Measurements from ENCODE around the gene MAGED4B.
"Not testable (repeated sequence)": the region's sequence is repeated elsewhere in the genome, so short reads cannot be mapped to it uniquely, and the experiment has no call there.

MAGED4B gene

DNA sequence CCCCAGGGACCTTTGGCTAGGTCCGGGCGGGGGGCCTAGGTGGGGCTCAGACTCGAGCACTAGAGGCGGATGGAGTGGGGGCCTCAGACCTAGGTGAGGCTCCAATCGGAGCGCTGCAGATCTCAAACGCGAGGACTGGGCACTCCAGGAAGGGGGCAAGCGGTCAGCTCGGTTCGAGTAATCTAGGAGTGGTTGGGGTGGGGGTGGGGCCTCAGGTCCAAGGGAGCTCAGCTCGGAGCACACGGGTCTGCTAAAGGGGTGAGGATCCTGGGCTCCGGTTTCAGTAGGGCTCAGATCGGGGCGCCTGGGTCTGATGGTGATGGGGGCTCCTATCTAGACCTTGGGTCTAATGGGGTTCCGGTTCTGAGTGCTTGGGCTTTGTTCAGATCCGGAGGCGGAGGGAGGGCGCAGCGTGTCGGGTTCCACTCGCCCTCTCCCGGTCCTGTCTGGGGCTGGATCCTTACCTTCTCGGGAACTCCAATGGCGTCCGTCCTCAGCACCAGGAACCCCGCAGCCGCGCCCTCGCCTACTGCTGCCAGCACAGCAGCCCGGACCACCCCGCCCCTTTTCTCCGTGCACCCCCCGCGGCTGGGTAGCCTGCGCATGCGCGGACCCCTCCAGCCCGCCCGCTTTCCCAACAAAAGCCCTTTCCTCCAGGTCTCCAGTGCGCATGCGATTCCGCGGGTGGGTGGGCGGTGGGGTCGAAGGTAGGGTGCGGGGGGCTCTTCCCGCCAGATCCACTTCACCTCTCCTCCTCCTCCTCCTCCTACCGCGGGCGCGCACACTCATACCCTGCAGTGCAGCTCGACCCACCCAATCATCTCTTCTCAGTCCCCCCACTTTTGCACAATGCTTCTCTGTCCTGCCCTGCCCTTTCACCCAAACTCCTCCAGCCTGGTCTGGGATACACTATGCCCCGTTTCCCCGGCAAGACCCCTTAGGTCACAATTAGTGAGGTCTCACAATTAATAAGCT, at the start of gene MAGED4B:
Gene MAGED4B, minus strand, starts transcription at position 518 of the 975 bp plus-strand sequence. CDS start 1,011 bp downstream, outside the sequence.
- DNase-seq (ENCODE audit: low spot score): not testable (repeated sequence)

DNA sequence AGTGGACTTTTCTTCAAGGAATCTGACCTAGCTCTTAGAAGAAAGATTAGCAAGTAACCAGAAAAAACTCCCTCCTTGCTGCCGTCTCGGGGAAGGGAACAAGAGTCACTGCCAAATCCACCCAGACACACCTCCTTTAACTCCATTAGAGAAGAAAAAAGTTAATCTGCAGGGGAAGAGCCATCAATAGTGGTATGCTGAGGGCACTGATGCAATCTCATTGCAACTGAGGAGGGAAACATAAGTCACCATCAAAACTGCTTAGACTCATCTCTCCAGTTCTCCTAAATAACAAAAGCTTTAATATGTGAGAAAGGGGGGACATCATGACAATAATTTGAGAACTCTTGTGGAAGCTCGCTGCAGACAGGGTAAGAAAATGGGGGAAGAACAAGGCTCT, 49.3 kb upstream of the MAGED4B start:
- DNase-seq (ENCODE audit: low spot score): no peak

DNA sequence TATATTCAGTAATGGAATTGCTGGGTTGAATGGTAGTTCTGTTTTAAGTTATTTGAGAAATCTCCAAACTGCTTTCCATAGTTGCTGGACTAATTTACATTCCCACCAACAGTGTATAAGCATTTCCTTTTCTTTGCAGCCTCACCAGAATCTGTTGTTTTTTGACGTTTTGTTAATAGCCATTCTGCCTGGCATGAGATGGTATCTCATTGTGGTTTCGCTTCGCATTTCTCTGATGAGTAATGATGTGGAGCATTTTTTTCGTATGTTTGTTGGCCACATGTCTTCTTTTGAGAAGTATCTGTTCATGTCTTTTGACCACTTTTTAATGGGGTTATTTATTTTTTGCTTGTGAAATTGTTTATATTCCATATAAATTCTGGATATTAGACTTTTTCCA, 13.6 kb upstream of the MAGED4B start:
- DNase-seq (ENCODE audit: low spot score): no peak

- DNase-seq (ENCODE audit: low spot score): no peak
Observed at GRCh38 chrX:52078131-52078530, 9.1 kb upstream of the MAGED4B start.

GRCh38 chrX:52042288-52042687, 26.7 kb downstream of the MAGED4B start:
- not testable (repeated sequence) for DNase-seq (ENCODE audit: low spot score)

GRCh38 chrX:52034211-52034610, 34.8 kb downstream of the MAGED4B start:
- DNase-seq (ENCODE audit: low spot score): no peak

DNA sequence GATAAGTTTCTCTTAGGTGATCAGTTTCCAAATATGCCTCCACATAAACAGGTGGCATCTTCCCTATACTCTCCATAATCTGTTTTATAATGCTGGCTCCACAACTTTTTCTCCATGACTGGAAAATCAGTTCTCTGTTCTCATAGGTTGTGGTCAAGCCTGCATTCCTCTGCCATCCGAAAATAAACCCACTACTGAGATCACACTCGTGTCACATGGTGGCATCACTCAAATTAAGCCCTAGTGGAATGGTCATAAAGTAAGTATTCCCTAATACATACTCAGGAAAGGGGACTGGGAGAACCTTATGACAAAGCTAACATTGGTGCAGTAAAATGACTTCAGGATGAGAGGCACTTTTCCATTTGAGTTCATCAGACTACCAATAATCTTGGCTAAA, 37.6 kb downstream of the MAGED4B start:
- DNase-seq (ENCODE audit: low spot score): no peak

DNA sequence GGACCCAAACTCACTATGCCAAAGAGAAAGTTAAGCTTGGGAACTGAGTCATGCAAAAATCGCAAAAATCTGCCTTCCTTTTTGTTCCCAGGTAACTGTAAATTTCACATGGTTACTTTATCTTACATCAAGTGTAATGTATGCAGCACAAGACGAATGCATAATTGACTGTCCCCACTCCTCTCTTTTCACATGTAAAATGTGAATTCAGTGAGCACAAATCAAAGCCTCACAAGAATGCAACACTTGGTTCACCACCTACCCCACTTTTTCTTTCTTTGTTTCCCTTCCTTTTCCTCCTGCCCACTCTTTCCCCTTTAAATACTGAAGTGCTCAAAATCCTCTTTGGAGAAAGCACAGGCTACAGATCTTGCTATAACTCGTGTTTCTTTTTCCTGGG, 53.2 kb downstream of the MAGED4B start:
- no peak for DNase-seq (ENCODE audit: low spot score)
